ENCODE data around the gene TMEM39B.
"Not testable (repeated sequence)": the region's sequence is repeated elsewhere in the genome, so short reads cannot be mapped to it uniquely, and the experiment has no call there.

- TF ChIP-seq CTCF (IDR thresholded peaks at IDR 0.05 in 2 of 3, conservative IDR thresholded peaks at IDR 0.05 in 1 of 3; ENCODE audit: borderline replicate concordance in 1 of 3, insufficient read depth in 1 of 3, low read depth in 2 of 3, low read length in 2 of 3); POLR2AphosphoS5 (IDR thresholded peaks at IDR 0.05; ENCODE audit: low read depth, low read length); CBX3 (IDR thresholded peaks at IDR 0.05; ENCODE audit: low read depth); MAX (IDR thresholded peaks at IDR 0.05); SRF (IDR thresholded peaks at IDR 0.05; ENCODE audit: low read depth); EZH2 (IDR thresholded peaks at IDR 0.05); RAD21 (IDR thresholded peaks at IDR 0.05; ENCODE audit: low read depth); EZH2phosphoT487 (IDR thresholded peaks at IDR 0.05; ENCODE audit: borderline replicate concordance): not testable (repeated sequence)
Observed at GRCh38 chr1:32113436-32113835, 40.7 kb downstream of the TMEM39B start.

Measured in HCT116 (cell line).